Measurements from ENCODE around the gene ACOT4.
"Not testable (repeated sequence)": the region's sequence is repeated elsewhere in the genome, so short reads cannot be mapped to it uniquely, and the experiment has no call there.

- TF ChIP-seq CTCF (tag by site-specific recombination; IDR thresholded peaks at IDR 0.05); HOXA7 (CRISPR knock-in tag; IDR thresholded peaks at IDR 0.05; ENCODE audit: borderline replicate concordance); ZNF645 (tag by site-specific recombination; IDR thresholded peaks at IDR 0.05); ZNF280C (tag by site-specific recombination; IDR thresholded peaks at IDR 0.05); ZNF626 (tag by site-specific recombination; IDR thresholded peaks at IDR 0.05); TCF7L2 (IDR thresholded peaks at IDR 0.05; ENCODE audit: borderline replicate concordance, low read depth, low read length); ZNF175 (tag by site-specific recombination; IDR thresholded peaks at IDR 0.05); ZNF274 (IDR thresholded peaks at IDR 0.05; ENCODE audit: low read length); ZNF274 (tag by site-specific recombination; IDR thresholded peaks at IDR 0.05; ENCODE audit: borderline replicate concordance): not testable (repeated sequence)
- TF ChIP-seq, protein P1, sequence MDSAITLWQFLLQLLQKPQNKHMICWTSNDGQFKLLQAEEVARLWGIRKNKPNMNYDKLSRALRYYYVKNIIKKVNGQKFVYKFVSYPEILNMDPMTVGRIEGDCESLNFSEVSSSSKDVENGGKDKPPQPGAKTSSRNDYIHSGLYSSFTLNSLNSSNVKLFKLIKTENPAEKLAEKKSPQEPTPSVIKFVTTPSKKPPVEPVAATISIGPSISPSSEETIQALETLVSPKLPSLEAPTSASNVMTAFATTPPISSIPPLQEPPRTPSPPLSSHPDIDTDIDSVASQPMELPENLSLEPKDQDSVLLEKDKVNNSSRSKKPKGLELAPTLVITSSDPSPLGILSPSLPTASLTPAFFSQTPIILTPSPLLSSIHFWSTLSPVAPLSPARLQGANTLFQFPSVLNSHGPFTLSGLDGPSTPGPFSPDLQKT (IDR thresholded peaks at IDR 0.05; ENCODE audit: borderline replicate concordance, low read depth, low read length) = not testable (repeated sequence)
Observed at GRCh38 chr14:73558238-73558637, 33.4 kb upstream of the ACOT4 start.
